Lung (tissue), 12 donors: ENCODE results near the gene LRRK1. TPM values are rescaled to one million over a fixed set of nuclear protein-coding genes. Genes with fewer than 3 reads are reported as not detected.

Source experiments
- ATAC-seq: fragments of 200-7000 bp; cut with Tn5 transposase; one replicate; pipeline ENCODE4 v1.9.1; 2020; ENCODE audit warnings: moderate number of reproducible peaks; ENCODE audit not compliant: insufficient read depth, low FRiP score
- DNase-seq, 3 donors: peaks; one replicate each; pipeline ENCODE4 v3.0.0-alpha.2; 2013 to 2017
- H3K27ac ChIP-seq, 2 donors: one replicate each; pipeline ENCODE4 v1.5.1; 2013; ENCODE audit warnings: mild to moderate bottlenecking in 2 of 2, moderate library complexity in 2 of 2, control low read depth in 1 of 2, inconsistent platforms in 1 of 2, low read depth in 1 of 2, low read length in 1 of 2
- H3K27me3 ChIP-seq, 3 donors: one replicate each; pipeline ENCODE4 v1.5.1; 2013; ENCODE audit warnings: low read length in 2 of 3; ENCODE audit not compliant: control insufficient read depth in 3 of 3, insufficient read depth in 3 of 3
- H3K36me3 ChIP-seq, 4 donors: one replicate each; pipeline ENCODE4 v1.5.1; 2013; ENCODE audit warnings: low read length in 4 of 4, mild to moderate bottlenecking in 1 of 4, moderate library complexity in 1 of 4; ENCODE audit not compliant: control insufficient read depth in 4 of 4, insufficient read depth in 4 of 4
- H3K4me1 ChIP-seq, 5 donors: one replicate each; pipeline ENCODE4 v1.5.1; 2013; ENCODE audit warnings: low read length in 5 of 5, mild to moderate bottlenecking in 2 of 5, moderate library complexity in 1 of 5; ENCODE audit not compliant: control insufficient read depth in 5 of 5, insufficient read depth in 5 of 5
- H3K4me3 ChIP-seq: one replicate; pipeline ENCODE4 v1.5.1; 2013; ENCODE audit warnings: mild to moderate bottlenecking, control low read depth, moderate library complexity
- H3K9ac ChIP-seq, 2 donors: one replicate each; pipeline ENCODE4 v1.5.1; 2013; ENCODE audit warnings: low read length in 2 of 2, control low read depth in 1 of 2; ENCODE audit not compliant: insufficient read depth in 1 of 2
- H3K9me3 ChIP-seq, 4 donors: one replicate each; pipeline ENCODE4 v1.5.1; 2013; ENCODE audit warnings: low read length in 3 of 4, mild to moderate bottlenecking in 1 of 4, moderate library complexity in 1 of 4; ENCODE audit not compliant: control insufficient read depth in 4 of 4, insufficient read depth in 3 of 4
- CTCF ChIP-seq: IDR thresholded peaks from 2 replicates; pipeline ENCODE4 v1.5.1; 2012; ENCODE audit warnings: mild to moderate bottlenecking; ENCODE audit errors: control extremely low read depth, extremely low read depth
- WGBS, 2 donors: extraction: QIAGEN DNeasy Blood & Tissue Kit; methylation state at CpG; one replicate each; pipeline ENCODE4 v1.1.7; 2013; 5-methylcytosine and 5-hydroxymethylcytosine counted together
- polyA plus RNA-seq, 2 donors: library from polyadenylated mRNA; stranded (reverse); fragments of 200-250 nt; gene quantifications; one replicate each; pipeline ENCODE4 v1.2.1, GENCODE V29; 2013
- total RNA-seq, 2 donors: library from RNA; depleted of rRNA in 1 of 2; stranded (reverse); fragments of >200 nt in 1 of 2; gene quantifications; one replicate each; pipeline ENCODE4 v1.2.1, GENCODE V29; 2014 to 2021
- donor health status: control.
- donor health status: control.
- donor health status: Bipolar disorder and iron deficiency.
- donor health status: healthy.
- donor health status: DM: yes; HTN: yes; CAD: no.

LRRK1 gene
- total and polyA plus RNA-seq, 4 donors, result 5.7 to 22.9 (median 9.7) TPM

DNA sequence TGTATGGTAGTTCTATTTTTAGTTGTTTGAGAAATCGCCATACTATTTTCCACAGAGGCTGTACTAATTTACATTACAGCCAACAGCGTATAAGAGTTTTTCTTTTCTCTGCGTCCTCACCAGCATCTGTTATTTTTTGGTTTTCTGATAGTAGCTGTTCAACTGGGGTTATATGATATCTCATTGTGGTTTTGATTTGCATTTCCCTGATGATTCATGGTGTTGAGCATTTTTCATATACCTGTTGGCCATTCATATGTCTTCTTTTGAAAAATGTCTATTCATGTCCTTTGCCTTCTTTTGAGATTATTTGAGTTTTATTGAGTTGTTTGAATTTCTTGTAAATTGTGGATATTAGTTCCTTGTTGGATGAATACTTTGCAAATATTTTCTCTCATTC, 114.6 kb downstream of the LRRK1 start:
- WGBS, 2 donors, result 89 to 93% methylated on average over 3 of the region's 3 CpGs
- H3K27ac ChIP-seq, result no peak overlapping the region
- peaks cover 0 to under 1% (median 0%) of the 10 kb centered on the region in 5 donors for H3K4me1 ChIP-seq
- ATAC-seq, result no peak
- peaks cover 0 to 5% (median 1%) of the 10 kb centered on the region in 4 donors for H3K9me3 ChIP-seq
- peaks cover 0 to 6% (median 0%) of the 10 kb centered on the region in 4 donors for H3K36me3 ChIP-seq
- H3K4me3 ChIP-seq, result no peak overlapping the region
- no peak for TF ChIP-seq CTCF
- H3K9ac ChIP-seq, result no peak overlapping the region
- no peaks in the 10 kb centered on the region for H3K27me3 ChIP-seq
- DNase-seq, result no peak

GRCh38 chr15:101035611-101036010, 116.5 kb downstream of the LRRK1 start:
- no peak for ATAC-seq
- H3K4me3 ChIP-seq, result no peak overlapping the region
- peaks cover 0 to 5% (median 2%) of the 10 kb centered on the region in 4 donors for H3K9me3 ChIP-seq
- H3K36me3 ChIP-seq, result no peaks in the 10 kb centered on the region
- no peak overlapping the region for H3K9ac ChIP-seq
- no peak overlapping the region for H3K27ac ChIP-seq
- DNase-seq, result no peak
- H3K4me1 ChIP-seq, result no peaks in the 10 kb centered on the region
- H3K27me3 ChIP-seq, result no peaks in the 10 kb centered on the region
- no peak for TF ChIP-seq CTCF

- Histone ChIP-seq H3K36me3 (no peaks in the 10 kb centered on the region), H3K4me1 (no peaks in the 10 kb centered on the region), H3K4me3 (no peak overlapping the region), H3K9me3 (peaks cover 0 to 5% (median 4%) of the 10 kb centered on the region in 4 donors), H3K27ac (no peak overlapping the region), H3K27me3 (no peaks in the 10 kb centered on the region), H3K9ac (no peak overlapping the region)
- TF ChIP-seq CTCF, result no peak
- WGBS, 2 donors, result 94 to 97% methylated on average over 1 of the region's 1 CpG
- DNase-seq (no peak), ATAC-seq (no peak)
Observed at GRCh38 chr15:101036189-101036588, 117.0 kb downstream of the LRRK1 start.
